DOHH2 (cell line): ENCODE measurements around the gene ATP2B2.

Experiments used
- CTCF ChIP-seq: fragments of 200-600 bp; sonication (generic); IDR thresholded peaks from one replicate; pipeline ENCODE4 v1.5.1; 2014; ENCODE audit warnings: antibody characterized with exemption, mild to moderate bottlenecking, low read depth, low read length; ENCODE audit not compliant: poor library complexity, severe bottlenecking
- EZH2phosphoT487 ChIP-seq: fragments of 200-600 bp; sonication (generic); IDR thresholded peaks from 2 replicates; pipeline ENCODE4 v1.6.1; 2017; ENCODE audit warnings: borderline replicate concordance, mild to moderate bottlenecking, antibody characterized with exemption, low read length, moderate library complexity, mixed read lengths

- TF ChIP-seq CTCF, result no peak
- no peak for TF ChIP-seq EZH2phosphoT487
Observed at GRCh38 chr3:10375296-10376053, 129.9 kb downstream of the ATP2B2 start.
